HL-60 (cell line): Measurements from ENCODE around the gene PCSK5.

Experiments
- DNase-seq, 2 experiments: peaks; one replicate each; pipeline ENCODE4 v3.0.0-alpha.2; 2010 to 2020; ENCODE audit warnings: low read depth in 1 of 2, low spot score in 1 of 2
- H3K27ac ChIP-seq: fragments of 250-450 bp; sonication (Bioruptor Pico); replicated peaks from 2 replicates; pipeline ENCODE4 v1.5.1; 2020; ENCODE audit warnings: mild to moderate bottlenecking, moderate library complexity
- H3K27me3 ChIP-seq: fragments of 250-450 bp; sonication (Bioruptor Pico); 2 replicates; pipeline ENCODE4 v1.5.1; 2021; ENCODE audit warnings: mild to moderate bottlenecking, moderate library complexity; ENCODE audit not compliant: insufficient read depth, poor library complexity, severe bottlenecking
- H3K4me3 ChIP-seq: replicated peaks from 2 replicates; pipeline ENCODE4 v1.5.1; 2011; ENCODE audit warnings: mild to moderate bottlenecking, control low read depth, low read length; ENCODE audit not compliant: insufficient read depth
- GABPA ChIP-seq: IDR thresholded peaks from 2 replicates; pipeline ENCODE4 v1.6.1; 2012; ENCODE audit warnings: low read depth
- POLR2AphosphoS5 ChIP-seq: IDR thresholded peaks from 2 replicates; pipeline ENCODE4 v1.6.1; 2012; ENCODE audit warnings: low read depth
- SPI1 ChIP-seq: IDR thresholded peaks from 2 replicates; pipeline ENCODE4 v1.6.1; 2012; ENCODE audit warnings: low read depth, mild to moderate bottlenecking, borderline replicate concordance
- TF ChIP-seq, protein P1 (sequence below): IDR thresholded peaks from 2 replicates; pipeline ENCODE4 v1.6.1; 2012; ENCODE audit warnings: low read depth; ENCODE audit not compliant: insufficient replicate concordance
- TF ChIP-seq, protein P2 (sequence below): IDR thresholded peaks from one replicate; pipeline ENCODE4 v1.5.1; 2011; ENCODE audit warnings: low read length, control low read depth, inconsistent platforms; ENCODE audit not compliant: insufficient read depth

Gene PCSK5

DNA sequence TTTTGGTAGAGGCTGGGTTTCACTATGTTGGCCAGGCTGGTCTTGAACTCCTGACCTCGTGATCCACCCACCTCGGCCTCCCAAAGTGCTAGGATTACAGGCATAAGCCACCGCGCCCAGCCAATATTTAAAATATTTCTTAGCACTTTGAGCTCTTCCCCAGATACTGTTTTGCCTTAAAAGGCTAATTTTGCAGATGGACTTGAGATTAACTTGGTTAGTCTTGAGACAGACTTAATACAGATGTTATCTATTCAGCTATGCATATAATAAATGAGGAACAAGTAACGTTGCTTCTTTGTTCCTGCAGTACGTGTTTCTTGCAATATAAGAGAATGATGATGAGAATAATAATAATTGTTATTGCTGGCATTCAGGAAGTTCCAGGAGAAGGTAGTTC is 56.3 kb downstream of the PCSK5 start:
- H3K4me3 ChIP-seq = no peak overlapping the region
- no peaks in the 10 kb centered on the region for H3K27me3 ChIP-seq
- no peak overlapping the region for H3K27ac ChIP-seq
- TF ChIP-seq, protein P1, sequence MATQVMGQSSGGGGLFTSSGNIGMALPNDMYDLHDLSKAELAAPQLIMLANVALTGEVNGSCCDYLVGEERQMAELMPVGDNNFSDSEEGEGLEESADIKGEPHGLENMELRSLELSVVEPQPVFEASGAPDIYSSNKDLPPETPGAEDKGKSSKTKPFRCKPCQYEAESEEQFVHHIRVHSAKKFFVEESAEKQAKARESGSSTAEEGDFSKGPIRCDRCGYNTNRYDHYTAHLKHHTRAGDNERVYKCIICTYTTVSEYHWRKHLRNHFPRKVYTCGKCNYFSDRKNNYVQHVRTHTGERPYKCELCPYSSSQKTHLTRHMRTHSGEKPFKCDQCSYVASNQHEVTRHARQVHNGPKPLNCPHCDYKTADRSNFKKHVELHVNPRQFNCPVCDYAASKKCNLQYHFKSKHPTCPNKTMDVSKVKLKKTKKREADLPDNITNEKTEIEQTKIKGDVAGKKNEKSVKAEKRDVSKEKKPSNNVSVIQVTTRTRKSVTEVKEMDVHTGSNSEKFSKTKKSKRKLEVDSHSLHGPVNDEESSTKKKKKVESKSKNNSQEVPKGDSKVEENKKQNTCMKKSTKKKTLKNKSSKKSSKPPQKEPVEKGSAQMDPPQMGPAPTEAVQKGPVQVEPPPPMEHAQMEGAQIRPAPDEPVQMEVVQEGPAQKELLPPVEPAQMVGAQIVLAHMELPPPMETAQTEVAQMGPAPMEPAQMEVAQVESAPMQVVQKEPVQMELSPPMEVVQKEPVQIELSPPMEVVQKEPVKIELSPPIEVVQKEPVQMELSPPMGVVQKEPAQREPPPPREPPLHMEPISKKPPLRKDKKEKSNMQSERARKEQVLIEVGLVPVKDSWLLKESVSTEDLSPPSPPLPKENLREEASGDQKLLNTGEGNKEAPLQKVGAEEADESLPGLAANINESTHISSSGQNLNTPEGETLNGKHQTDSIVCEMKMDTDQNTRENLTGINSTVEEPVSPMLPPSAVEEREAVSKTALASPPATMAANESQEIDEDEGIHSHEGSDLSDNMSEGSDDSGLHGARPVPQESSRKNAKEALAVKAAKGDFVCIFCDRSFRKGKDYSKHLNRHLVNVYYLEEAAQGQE = no peak
- TF ChIP-seq POLR2AphosphoS5 (no peak), SPI1 (no peak), GABPA (no peak)
- TF ChIP-seq, protein P2, sequence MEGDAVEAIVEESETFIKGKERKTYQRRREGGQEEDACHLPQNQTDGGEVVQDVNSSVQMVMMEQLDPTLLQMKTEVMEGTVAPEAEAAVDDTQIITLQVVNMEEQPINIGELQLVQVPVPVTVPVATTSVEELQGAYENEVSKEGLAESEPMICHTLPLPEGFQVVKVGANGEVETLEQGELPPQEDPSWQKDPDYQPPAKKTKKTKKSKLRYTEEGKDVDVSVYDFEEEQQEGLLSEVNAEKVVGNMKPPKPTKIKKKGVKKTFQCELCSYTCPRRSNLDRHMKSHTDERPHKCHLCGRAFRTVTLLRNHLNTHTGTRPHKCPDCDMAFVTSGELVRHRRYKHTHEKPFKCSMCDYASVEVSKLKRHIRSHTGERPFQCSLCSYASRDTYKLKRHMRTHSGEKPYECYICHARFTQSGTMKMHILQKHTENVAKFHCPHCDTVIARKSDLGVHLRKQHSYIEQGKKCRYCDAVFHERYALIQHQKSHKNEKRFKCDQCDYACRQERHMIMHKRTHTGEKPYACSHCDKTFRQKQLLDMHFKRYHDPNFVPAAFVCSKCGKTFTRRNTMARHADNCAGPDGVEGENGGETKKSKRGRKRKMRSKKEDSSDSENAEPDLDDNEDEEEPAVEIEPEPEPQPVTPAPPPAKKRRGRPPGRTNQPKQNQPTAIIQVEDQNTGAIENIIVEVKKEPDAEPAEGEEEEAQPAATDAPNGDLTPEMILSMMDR = no peak
- DNase-seq = no peak

DNA sequence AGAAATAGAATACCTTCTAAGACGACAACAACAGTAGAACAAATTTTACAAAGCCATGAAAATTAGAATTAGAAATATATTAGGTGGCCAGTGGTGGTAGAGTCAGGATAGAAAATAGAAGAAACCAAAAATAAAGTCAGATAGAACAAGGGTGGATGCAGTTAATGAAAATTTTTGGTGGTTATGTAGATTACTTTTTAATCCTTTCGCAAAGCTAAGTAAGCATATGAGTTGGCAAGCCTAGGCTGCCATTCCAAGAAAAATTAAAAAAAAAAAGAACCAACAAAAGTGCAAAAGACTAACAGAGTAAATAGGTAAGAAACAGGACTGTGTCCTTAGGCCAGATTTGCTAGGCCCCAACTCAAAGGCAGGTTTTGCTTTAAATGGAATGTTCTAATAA is 56.8 kb downstream of the PCSK5 start:
- DNase-seq = no peak
- Histone ChIP-seq H3K4me3 (no peak overlapping the region), H3K27ac (no peak overlapping the region), H3K27me3 (no peaks in the 10 kb centered on the region)
- TF ChIP-seq, protein P2 = no peak
- TF ChIP-seq POLR2AphosphoS5 (no peak), GABPA (no peak), SPI1 (no peak)
- TF ChIP-seq, protein P1 = no peak

DNA sequence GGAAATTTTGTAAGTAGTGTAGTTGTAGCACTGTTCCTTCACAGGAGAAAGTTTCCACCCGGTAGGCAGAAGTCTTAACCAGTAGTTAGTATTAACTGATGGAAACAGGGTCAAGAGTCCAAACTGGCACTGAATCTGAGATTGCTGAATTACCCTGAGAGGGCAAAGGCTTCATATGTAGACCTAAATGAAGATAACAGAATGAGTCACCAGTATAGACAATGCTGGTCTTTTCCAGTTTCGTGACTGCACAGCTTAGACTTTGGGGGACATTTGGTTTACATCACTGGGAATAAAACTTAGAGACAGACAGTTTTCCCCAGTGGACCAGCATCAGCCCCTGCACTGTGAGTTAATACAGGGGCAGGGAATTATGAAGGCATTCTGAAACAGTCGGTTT is 60.5 kb downstream of the PCSK5 start:
- no peak for TF ChIP-seq POLR2AphosphoS5
- TF ChIP-seq SPI1 = no peak
- TF ChIP-seq, protein P1 = no peak
- TF ChIP-seq, protein P2 = no peak
- TF ChIP-seq GABPA = no peak
- H3K27me3 ChIP-seq = no peaks in the 10 kb centered on the region
- no peak overlapping the region for H3K27ac ChIP-seq
- H3K4me3 ChIP-seq = no peak overlapping the region
- no peak for DNase-seq
